NCI-H82 treated with DMSO at 0.1 percent for 48 hours (cell line): Measurements from ENCODE around the gene PRTN3.
"Not testable (repeated sequence)": the region's sequence is repeated elsewhere in the genome, so short reads cannot be mapped to it uniquely, and the experiment has no call there.

ENCODE experiments used
- DNase-seq: peaks from one replicate; lab custom pipeline; 2025; ENCODE audit not compliant: unreplicated experiment; lab: John Stamatoyannopoulos, UW

Gene PRTN3

DNA sequence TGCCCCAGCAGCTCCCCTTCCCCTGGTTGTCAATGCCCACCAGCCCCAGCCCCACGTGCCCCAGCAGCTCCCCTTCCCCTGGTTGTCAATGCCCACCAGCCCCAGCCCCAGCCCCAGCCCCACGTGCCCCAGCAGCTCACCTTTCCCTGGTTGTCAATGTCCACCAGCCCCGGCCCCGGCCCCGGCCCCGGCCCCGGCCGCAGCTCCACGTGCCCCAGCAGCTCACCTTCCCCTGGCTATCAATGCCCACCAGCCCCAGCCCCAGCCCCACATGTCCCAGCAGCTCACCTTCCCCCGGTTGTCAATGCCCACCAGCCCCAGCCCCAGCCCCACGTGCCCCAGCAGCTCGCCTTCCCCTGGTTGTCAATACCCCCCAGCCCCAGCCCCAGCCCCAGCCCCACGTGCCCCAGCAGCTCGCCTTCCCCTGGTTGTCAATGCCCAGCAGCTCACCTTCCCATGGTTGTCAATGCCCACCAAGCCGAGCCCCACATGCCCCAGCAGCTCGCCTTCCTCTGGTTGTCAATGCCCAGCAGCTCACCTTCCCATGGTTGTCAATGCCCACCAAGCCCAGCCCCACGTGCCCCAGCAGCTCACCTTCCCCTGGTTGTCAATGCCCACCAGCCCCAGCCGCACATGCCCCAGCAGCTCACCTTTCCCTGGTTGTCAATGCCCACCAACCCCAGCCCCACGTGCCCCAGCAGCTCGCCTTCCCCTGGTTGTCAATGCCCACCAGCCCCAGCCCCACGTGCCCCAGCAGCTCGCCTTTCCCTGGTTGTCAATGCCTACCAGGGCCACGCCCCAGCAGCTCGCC lies 38.2 kb downstream of the PRTN3 start:
- not testable (repeated sequence) for DNase-seq

DNA sequence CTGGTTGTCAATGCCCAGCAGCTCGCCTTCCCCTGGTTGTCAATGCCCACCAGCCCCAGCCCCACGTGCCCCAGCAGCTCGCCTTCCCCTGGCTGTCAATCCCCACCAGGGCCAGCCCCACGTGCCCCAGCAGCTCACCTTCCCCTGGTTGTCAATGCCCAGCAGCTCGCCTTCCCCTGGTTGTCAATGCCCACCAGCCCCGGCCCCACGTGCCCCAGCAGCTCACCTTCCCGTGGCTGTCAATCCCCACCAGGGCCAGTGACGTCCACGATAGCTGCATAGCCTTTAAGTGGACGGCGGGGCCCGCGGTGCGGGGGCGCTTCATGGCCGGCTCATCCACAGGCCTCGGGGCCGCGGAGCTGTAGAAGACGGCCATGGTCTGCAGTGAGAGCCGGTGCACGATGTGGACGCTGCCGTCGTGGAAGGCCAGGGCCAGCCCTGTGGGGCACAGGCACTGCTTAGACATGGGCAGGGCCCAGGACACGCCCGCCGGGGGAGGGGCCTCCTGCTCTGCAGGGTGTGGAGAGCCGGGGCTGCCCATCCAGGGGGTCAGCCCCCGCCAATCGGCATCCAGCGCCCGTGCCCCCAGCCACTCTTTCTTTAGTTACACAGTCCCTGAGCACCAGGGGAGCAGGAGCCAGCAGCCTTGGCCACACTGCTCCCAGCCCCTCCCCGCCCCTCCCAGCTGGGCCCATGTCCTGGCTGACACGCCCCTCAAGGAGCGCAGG lies 39.1 kb downstream of the PRTN3 start:
- no peak for DNase-seq

DNA sequence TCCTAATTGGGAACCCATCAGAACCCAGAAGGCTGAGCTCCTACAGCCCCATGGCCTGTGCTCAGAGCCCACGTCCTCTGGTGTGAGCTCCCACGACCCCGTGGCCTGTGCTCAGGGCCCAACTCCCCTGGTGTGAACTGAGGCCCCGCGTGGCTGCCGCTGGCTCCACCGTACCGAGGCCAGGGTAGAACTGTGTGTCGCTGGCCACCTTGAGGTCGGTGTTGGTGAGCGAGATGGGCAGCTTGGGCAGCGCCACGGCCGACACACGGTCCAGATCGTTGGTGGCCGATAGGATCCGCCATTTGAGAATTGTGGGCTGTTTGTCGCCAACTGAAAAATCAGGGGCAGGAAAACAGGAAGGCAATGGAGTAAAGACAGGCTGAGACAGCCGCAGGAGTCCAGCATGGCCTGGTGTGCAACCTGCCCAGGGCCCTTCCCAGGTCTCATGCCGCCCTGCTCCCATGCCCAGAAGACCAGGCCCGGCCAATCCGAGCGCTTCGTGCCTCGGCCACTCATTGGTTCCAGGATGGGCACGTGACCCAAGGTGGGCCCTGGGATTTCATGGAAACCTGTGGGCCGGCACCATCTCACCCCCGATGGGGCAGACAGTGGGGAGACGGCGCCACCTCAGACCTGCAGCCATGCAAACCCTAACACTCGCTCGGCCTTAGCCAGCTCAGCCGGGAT lies 40.7 kb downstream of the PRTN3 start:
- DNase-seq = no peak

DNA sequence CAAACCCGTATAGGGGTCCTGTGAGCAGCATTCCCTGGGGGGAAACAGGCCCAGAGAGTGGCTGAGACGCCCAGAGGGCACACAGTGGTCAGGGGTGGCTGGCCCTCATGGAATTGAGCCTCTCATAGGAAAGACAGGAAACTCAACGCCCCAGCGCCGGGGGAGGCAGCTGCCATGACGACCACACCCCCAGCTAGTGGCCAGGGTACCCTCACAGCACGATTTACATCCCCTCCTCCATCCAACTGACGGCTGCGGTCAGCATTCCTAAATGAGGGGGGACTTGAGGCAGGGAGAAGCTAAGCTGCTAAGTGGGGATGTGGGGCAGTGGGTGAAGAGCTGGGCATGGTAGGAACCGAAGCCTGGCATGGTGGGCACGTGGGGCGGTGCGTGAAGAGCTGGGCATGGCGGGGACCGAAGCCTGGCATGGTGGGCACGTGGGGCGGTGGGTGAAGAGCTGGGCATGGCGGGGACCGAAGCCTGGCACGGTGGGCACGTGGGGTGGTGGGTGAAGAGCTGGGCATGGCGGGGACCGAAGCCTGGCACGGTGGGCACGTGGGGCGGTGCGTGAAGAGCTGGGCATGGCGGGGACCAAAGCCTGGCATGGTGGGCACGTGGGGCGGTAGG lies 42.2 kb downstream of the PRTN3 start:
- DNase-seq = no peak

DNA sequence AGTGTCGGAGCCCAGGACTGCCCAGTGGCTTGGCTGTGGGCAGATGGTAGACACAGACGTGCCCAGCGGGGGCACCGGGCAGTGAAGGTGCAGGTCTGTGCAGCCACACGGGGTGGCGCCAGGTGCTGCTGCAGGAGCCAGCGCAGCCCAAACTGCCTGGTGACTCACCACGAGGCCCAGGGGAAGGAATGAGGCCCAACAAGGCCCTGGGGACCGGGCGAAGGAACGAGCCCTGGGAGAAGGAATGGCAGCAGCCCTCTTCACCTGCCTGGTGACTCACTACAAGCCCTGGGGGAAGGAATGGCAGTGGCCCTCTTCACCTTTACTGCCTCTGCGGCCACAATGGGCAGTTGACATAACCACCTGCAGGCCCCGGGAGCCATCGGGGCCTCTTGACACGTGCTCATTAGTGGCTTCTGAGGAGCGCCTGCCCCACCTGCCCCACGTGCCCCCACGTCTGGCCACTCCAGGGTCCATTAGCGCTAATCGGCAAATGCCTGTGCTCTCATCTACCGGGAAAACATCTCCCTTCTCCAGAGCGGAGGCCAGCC lies 42.9 kb downstream of the PRTN3 start:
- no peak for DNase-seq

DNA sequence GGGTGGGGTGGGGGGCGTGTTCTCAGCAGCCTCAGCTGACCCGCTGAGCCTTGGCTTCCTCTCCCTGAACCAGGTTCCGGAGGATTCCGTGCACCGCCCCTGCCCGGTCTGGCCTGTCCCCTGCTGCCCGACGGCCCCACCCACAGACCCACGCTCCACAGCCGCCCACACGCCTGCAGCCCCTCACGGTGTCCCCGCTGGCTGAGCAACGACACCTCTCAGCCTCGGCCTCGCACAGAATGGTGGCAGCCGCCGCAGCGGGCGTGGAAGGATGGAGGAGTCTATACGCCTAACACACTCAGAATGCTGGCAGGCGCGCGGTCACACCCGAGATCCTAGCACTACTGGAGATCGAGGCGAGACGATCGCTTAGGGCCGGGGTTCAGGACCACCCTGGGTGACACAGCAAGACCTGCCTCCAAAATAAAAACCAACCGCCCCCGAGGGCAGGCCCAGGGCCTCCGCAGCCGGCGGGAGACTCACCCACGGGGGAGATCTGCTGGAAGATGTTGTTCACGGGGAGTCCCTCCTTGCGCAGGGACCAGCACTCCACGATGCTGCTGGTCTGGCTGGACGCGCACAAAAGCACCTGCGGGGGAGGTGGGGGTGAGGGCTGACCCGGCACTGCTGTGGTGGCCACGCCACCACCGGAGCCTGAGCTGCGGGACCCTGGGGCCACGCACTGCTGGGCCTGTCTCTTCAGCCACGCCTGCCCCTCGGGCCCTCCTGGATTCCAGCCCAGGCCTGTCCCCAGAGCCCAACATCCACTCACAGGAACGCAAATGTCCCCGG lies 43.8 kb downstream of the PRTN3 start:
- no peak for DNase-seq

DNA sequence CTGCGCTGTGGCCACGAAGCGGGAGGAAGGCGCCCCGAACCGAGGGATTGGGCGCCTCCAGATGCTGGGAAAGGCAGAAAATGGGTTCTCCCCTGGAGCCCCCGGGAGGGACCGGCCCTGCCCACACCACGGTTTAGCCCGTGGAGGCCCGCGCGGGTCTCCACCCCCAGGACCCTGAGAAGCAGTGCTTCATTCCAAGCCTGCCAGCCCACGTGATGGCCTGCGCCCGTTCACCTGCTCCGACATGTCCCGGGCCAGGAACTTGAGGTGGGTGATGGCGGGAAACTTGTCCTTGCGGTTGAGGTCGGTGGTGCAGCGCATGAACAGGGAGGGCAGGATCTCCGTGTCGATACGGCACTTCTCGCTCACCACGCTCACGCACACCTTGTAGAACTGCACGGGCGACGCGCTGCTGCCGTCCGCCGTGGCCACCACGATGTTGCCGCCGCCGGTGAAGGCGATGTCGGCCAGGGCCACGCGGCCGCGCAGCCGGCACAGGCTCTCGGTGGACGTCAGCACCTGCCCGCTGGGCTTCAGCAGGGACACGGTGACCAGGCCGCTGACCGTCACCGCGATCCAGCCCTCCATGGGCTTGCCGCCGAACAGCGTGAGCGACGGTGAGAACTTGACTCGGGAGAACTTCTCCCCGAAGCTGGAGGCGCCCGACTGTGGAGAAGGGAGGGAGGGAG lies 44.9 kb downstream of the PRTN3 start:
- no peak for DNase-seq

DNA sequence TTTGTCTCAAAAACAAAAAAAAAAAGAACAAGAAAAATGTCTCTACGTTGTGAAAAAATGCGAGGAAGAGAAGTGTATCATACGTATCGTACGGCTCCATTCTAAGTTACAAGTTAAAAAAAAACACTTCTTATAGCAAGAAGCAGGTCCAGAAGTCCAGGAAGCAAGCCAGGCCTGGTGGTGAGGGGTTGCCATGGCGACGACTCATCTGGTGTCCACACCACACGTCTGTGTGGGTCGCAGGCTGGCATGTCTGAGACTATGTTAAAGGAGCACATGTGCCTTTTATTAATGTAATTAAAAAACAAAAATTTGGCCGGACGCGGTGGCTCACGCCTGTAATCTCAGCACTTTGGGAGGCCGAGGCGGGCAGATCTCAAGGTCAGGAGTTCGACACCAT lies 46.3 kb downstream of the PRTN3 start:
- DNase-seq = no peak

DNA sequence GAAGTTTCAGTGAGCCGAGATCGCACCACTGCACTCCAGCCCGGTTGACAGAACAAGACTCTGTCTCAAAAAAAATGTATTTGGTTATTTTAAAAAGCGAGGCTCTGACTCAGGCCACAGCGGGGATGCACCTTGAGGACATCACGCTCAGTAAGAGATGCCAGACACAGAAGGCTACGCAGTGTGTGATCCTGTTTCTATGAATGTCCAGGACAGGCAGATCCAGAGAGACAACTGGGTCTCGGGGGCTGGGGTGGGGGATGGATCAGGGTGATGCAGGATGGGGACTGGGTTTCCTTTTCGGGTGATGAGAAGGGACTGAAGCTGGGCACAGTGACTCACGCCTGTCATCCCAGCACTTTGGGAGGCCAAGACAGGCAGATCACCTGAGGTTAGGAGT lies 46.8 kb downstream of the PRTN3 start:
- DNase-seq = no peak

DNA sequence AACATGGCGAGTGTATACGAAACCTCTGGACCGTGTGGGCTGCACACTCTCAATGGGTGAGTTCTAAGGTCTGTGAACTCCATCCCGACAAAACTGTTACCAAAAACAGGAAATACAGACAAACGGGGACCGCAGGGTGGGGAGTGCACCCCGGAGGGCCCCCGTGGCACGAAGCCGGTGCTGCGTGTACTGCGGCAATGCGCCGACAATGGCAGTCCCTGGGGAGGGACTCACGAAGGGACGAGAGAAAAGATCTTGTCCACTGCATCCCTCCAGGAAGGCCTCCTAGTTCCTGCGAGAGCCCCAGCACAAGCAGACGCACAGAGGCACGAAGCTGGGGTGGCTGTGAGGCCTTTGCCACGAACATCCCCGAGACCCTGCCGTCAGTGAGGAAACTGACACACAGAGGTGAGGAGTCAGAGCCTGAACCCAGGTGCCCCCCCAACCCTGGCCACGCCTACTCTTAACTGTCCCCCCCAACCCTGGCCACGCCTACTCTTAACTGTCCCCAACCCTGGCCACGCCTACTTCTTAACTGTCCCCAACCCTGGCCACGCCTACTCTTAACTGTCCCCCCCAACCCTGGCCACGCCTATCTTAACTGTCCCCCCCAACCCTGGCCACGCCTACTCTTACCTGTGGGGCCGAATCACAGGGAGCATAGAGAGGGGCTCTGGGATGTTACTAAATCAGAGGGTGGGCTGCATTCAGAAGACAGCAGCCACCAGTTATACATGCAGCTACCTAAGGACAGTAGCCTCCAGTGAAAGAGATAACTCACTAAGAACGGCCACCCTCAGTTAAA lies 48.0 kb downstream of the PRTN3 start:
- DNase-seq = no peak

DNA sequence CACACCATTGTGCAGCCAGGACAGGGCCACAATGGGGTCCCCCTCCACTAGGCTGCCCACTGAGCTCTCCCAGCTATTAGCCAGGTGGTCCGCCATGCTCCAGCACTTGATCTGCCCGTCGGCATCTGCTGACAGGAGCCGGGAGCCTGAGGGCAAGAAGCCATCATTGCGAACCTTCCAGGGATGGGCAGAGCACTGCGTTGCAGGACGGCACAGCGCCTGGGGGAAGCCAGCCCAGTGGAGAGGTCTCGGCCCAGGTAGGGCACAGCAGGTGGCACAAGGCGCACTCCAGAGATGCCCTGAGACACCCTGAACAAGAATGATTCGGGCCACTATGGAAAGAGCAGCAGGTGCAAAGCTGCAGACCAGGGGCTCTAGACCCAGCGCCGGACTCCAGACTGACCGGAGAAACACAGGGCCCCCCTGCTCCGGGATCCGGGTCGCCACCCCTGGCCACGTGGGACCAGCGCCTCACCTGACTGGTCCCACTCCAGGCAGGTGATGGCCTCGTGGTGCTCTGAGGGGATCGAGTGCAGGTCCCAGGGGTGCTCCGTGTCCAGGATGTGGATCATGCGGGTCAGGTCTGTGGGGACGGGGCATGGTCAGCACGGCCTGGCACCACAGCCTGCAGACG lies 49.0 kb downstream of the PRTN3 start:
- DNase-seq = no peak

DNA sequence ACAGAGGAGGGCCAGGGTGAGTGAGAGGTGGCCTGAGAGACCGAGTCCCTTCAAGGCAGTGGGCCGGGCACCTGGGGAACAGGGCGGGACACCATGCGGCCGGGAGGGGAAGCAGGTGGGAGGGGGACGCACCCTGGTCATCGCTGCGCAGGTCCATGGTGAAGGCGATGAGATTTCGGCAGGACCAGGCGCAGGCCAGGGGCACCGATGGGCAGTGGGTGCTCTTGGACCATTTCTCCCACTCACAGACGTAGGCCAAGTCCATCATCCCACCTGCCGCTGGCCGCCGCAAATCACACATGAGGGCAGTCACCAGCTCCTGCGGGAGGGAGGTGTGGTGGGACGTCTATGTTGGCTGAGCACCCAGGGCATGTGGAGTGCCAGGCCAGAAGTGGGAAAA lies 50.0 kb downstream of the PRTN3 start:
- no peak for DNase-seq

DNA sequence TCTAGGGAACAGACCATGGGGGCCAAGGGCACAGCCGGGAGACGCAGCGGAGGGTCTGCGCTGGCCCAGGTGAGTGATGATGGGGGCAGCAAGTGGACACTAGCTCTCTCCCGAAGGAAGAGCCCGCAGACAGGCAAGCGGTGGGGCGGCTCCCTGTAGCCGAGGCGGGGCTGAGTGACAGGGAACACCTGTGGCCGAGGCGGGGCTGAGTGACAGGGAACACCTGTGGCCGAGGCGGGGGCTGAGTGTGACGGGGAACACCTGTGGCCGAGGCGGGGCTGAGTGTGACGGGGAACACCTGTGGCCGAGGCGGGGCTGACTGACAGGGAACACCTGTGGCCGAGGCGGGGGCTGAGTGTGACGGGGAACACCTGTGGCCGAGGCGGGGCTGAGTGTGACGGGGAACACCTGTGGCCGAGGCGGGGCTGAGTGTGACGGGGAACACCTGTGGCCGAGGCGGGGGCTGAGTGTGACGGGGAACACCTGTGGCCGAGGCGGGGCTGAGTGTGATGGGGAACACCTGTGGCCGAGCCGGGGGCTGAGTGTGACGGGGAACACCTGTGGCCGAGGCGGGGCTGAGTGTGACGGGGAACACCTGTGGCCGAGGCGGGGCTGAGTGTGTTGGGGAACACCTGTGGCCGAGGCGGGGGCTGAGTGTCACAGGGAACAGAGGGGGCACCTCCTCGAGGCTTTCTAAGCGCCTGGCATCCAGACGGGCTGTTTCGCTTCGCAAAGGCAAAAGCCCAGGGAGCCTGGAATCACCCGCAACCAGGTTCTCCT lies 50.8 kb downstream of the PRTN3 start:
- not testable (repeated sequence) for DNase-seq

DNA sequence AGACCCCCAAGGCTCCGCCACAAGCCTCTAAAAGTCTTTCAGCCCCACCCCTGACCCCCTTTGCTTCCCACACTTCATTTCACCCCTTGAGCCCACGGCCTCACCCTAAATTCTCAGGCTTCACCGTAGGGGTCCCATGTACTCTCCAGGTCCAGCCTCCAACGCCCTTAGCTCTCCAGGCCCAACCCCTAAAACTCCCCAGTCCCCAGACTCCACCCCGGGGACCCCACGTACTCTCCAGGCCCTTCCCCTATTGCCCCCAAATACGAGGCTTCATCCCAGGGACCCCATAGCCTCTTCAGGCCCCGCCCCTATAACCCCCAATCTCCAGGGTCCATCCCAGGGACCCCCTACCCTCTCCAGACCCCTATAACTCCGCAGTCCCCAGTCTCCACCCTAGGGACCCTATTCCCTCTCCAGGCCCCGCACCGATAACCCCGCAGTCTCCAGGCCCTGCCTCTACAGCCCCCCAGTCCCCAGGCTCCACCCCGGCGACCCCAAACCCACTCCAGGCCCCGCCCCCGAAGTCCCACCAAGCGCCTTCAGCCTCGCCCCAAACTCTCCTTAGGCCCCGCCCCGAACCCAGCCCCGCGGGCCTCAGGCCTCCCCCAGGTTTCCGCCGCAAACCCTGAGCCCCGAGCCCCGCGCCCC lies 51.6 kb downstream of the PRTN3 start:
- no peak for DNase-seq

DNA sequence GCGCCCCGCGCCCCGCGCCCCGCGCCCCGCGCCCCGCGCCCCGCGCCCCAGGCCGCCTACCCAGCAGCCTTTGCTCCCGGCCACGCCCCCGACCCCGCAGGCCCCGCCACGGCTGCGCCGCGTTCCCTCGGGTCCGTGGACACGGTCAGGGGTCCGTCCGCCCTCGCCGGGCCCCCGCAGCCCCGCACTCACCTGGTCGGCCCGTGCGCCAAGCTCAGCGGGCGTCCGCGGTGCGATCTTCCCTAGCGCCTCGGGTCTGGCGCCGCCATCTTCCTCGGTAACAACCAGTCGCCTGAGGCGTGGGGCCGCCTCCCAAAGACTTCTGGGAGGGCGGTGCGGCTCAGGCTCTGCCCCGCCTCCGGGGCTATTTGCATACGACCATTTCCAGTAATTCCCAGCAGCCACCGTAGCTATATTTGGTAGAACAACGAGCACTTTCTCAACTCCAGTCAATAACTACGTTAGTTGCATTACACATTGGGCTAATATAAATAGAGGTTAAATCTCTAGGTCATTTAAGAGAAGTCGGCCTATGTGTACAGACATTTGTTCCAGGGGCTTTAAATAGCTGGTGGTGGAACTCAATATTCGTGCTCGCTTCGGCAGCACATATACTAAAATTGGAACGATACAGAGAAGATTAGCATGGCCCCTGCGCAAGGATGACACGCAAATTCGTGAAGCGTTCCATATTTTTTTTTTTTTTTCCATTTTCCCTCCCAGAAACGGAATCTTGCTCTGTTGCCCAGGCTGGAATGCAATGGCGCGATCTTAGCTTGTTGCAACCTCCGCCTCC lies 52.3 kb downstream of the PRTN3 start, which contains the start of the genes MED16 and RNU6-9:
MED16 (minus strand) TSS at position 294 of the 796 bp plus-strand sequence. CDS start 2,056 bp downstream, outside the sequence.
RNU6-9 (plus strand) TSS at position 591 of the 796 bp plus-strand sequence.
- DNase-seq = peak; percentile 65

DNA sequence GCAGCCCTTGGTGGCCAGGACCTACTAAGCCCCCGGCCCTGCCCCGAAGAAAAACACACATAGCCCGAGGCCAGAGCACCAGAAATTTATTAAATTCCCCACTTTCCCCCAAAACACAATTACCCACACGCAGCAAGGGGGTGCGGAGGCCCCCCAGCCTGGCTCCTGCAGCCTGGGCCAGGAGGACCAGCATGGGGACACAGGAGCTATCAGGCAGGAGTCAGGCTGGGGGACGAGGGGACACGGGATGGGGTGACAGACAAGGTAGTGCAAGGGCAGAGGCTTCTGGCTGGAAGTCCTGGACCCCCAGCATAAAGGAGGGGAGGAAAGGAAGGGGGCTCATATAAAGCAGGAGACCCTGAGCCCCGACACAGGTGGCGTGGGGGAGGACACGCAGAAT lies 55.6 kb downstream of the PRTN3 start:
- DNase-seq = no peak
